Hepatocyte (in vitro differentiated cells): ENCODE results near the gene RFC5.

Experiments
- CTCF ChIP-seq: fragments of 200-600 bp; sonication (generic); IDR thresholded peaks from 2 replicates; pipeline ENCODE4 v1.5.1; 2016; ENCODE audit warnings: antibody characterized with exemption, mild to moderate bottlenecking; ENCODE audit not compliant: poor library complexity
- EZH2 ChIP-seq: fragments of 200-600 bp; sonication (generic); IDR thresholded peaks from 2 replicates; pipeline ENCODE4 v1.6.1; 2016; ENCODE audit warnings: antibody characterized with exemption, mild to moderate bottlenecking, borderline replicate concordance

- TF ChIP-seq CTCF (no peak), EZH2 (no peak)
These were observed 27.6 kb downstream of the RFC5 start for GRCh38 chr12:118044075-118044474.
